Sigmoid colon (tissue), 7 donors: ENCODE measurements around the gene KIF19. TPM values are rescaled to one million over a fixed set of nuclear protein-coding genes. Genes with fewer than 3 reads are reported as not detected.
"Not testable (repeated sequence)": the region's sequence is repeated elsewhere in the genome, so short reads cannot be mapped to it uniquely, and the experiment has no call there.

Source experiments
- DNase-seq: peaks from one replicate; pipeline ENCODE4 v3.0.0-alpha.2; 2019
- H3K27ac ChIP-seq, 4 donors: fragments of 200-600 bp; sonication (generic); one replicate each; pipeline ENCODE4 v1.5.1; 2016 to 2019; ENCODE audit warnings: mild to moderate bottlenecking in 1 of 4
- H3K27me3 ChIP-seq, 3 donors: fragments of 200-600 bp; sonication (generic); one replicate each; pipeline ENCODE4 v1.5.1; 2019; ENCODE audit warnings: mild to moderate bottlenecking in 1 of 3
- H3K36me3 ChIP-seq, 4 donors: fragments of 200-600 bp; sonication (generic); one replicate each; pipeline ENCODE4 v1.5.1; 2016 to 2019
- H3K4me1 ChIP-seq, 4 donors: fragments of 200-600 bp; sonication (generic); one replicate each; pipeline ENCODE4 v1.5.1; 2017 to 2019
- H3K4me3 ChIP-seq, 4 donors: fragments of 200-600 bp; sonication (generic); one replicate each; pipeline ENCODE4 v1.5.1; 2017 to 2019; ENCODE audit warnings: mild to moderate bottlenecking in 2 of 4, moderate library complexity in 1 of 4
- H3K9me3 ChIP-seq, 4 donors: fragments of 200-600 bp in 3 of 4; sonication (generic) in 3 of 4; one replicate each; pipeline versions ENCODE4 v1.5.1 to v1.6.1; 2013 to 2019
- EP300 ChIP-seq, 4 donors: sonication (generic); formaldehyde crosslinking; IDR thresholded peaks; one replicate each; pipeline ENCODE4 v1.6.1; 2017; ENCODE audit warnings: antibody characterized with exemption in 4 of 4
- POLR2A ChIP-seq, 2 donors: fragments of 450-650 bp; IDR thresholded peaks; one replicate each; pipeline ENCODE4 v1.6.1; 2016; ENCODE audit warnings: antibody characterized with exemption in 2 of 2, mild to moderate bottlenecking in 2 of 2, moderate library complexity in 2 of 2
- POLR2AphosphoS5 ChIP-seq, 4 donors: sonication (generic); formaldehyde crosslinking; IDR thresholded peaks; one replicate each; pipeline ENCODE4 v1.6.1; 2017; ENCODE audit warnings: antibody characterized with exemption in 4 of 4
- WGBS, 2 donors: extraction: QIAGEN DNeasy Blood & Tissue Kit; methylation state at CpG; one replicate each; pipeline ENCODE4 v1.1.7; 2013; 5-methylcytosine and 5-hydroxymethylcytosine counted together
- intact Hi-C: fragments of 100-400 bp; cut with DNase I; formaldehyde crosslinking; loops from one replicate; pipeline ENCODE4 v1.15.1; 2023
- polyA plus RNA-seq, 3 donors: library from polyadenylated mRNA; stranded (reverse); fragments of 200-250 nt; gene quantifications; one replicate each; pipeline ENCODE4 v1.2.3, GENCODE V29; 2013
- total RNA-seq, 4 donors: library from RNA; depleted of rRNA; stranded (reverse); fragments of >200 nt; gene quantifications; one replicate each; pipeline ENCODE4 v1.1.0, GENCODE V29; 2016
- TF ChIP-seq, protein P1 (sequence below), 4 experiments: fragments of 450-650 bp in 3 of 4; fragments of 200-600 bp in 1 of 4; IDR thresholded peaks; one replicate each; pipeline ENCODE4 v1.5.1; 2016 to 2019; ENCODE audit warnings: antibody characterized with exemption in 4 of 4, mild to moderate bottlenecking in 3 of 4, moderate library complexity in 2 of 4
- donor health status: healthy with polysubstance abuse.
- donor health status: Bipolar disorder and iron deficiency.
- donor health status: healthy.

The KIF19 gene, protein sequence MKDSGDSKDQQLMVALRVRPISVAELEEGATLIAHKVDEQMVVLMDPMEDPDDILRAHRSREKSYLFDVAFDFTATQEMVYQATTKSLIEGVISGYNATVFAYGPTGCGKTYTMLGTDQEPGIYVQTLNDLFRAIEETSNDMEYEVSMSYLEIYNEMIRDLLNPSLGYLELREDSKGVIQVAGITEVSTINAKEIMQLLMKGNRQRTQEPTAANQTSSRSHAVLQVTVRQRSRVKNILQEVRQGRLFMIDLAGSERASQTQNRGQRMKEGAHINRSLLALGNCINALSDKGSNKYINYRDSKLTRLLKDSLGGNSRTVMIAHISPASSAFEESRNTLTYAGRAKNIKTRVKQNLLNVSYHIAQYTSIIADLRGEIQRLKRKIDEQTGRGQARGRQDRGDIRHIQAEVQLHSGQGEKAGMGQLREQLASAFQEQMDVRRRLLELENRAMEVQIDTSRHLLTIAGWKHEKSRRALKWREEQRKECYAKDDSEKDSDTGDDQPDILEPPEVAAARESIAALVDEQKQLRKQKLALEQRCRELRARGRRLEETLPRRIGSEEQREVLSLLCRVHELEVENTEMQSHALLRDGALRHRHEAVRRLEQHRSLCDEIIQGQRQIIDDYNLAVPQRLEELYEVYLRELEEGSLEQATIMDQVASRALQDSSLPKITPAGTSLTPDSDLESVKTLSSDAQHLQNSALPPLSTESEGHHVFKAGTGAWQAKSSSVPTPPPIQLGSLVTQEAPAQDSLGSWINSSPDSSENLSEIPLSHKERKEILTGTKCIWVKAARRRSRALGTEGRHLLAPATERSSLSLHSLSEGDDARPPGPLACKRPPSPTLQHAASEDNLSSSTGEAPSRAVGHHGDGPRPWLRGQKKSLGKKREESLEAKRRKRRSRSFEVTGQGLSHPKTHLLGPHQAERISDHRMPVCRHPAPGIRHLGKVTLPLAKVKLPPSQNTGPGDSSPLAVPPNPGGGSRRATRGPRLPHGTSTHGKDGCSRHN
- total RNA-seq (1 to 10 TPM in 1 of 4 donors, under 1 TPM in 2, not detected in 1; 0.36 to 1.7 (median 0.68) TPM), polyA plus RNA-seq (1 to 10 TPM in 1 of 3 donors, under 1 TPM in 2; 0.60 to 3.3 (median 0.92) TPM)

DNA sequence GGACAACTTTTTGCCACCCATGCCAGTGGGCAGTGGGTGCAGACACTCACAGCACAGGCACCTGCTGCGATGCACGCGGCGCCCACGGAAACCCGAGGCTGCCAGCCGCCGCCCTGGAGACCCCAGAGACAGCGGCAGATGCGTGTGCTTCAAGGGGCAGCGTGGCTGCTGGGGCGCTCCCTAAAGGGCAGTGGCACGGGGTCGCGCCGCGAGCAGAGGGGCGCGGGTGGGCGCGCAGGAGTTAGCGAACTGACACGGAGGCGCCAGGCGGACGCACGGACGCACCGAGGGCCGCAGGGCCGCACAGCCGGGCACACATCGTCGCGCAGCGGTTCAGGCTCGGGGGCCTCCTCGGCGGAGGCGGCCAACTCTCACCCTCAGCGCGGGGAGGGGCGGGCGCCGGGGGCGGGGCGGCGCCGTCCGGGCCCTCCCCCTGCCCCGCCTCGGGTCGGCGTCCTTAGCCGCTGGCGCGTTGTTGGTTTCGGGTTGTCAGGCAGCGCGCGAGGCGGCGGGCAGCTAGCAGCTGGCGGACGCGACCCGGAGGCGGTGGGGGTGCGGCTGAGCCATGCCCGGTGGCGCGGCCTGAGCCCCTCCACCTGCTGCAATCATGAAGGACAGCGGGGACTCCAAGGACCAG, at the start of gene KIF19:
Gene KIF19, plus strand, starts transcription at position 484 of the 637 bp plus-strand sequence. Its CDS starts 124 bp downstream, at position 608.
- peaks cover 0 to 20% (median 15%) of the 10 kb centered on the region in 4 donors for H3K4me1 ChIP-seq
- H3K36me3 ChIP-seq: no peaks in the 10 kb centered on the region
- peaks cover 11 to 49% (median 33%) of the 10 kb centered on the region in 3 donors for H3K27me3 ChIP-seq
- intact Hi-C loops: no loop called here
- DNase-seq: no peak
- 4 to 8% methylated on average over 73 of the region's 73 CpGs for WGBS, 2 donors
- peak within 1 kb of the TSS in 3 of 4 donors; percentile 32 to 45 (median 42) for H3K4me3 ChIP-seq
- no peak within 1 kb of the TSS for H3K27ac ChIP-seq
- TF ChIP-seq EP300 (IDR thresholded peaks at IDR 0.05) (no peak), POLR2A (IDR thresholded peaks at IDR 0.05) (no peak), POLR2AphosphoS5 (IDR thresholded peaks at IDR 0.05) (no peak)
- TF ChIP-seq, protein P1, sequence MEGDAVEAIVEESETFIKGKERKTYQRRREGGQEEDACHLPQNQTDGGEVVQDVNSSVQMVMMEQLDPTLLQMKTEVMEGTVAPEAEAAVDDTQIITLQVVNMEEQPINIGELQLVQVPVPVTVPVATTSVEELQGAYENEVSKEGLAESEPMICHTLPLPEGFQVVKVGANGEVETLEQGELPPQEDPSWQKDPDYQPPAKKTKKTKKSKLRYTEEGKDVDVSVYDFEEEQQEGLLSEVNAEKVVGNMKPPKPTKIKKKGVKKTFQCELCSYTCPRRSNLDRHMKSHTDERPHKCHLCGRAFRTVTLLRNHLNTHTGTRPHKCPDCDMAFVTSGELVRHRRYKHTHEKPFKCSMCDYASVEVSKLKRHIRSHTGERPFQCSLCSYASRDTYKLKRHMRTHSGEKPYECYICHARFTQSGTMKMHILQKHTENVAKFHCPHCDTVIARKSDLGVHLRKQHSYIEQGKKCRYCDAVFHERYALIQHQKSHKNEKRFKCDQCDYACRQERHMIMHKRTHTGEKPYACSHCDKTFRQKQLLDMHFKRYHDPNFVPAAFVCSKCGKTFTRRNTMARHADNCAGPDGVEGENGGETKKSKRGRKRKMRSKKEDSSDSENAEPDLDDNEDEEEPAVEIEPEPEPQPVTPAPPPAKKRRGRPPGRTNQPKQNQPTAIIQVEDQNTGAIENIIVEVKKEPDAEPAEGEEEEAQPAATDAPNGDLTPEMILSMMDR (IDR thresholded peaks at IDR 0.05): no peak
- no peaks in the 10 kb centered on the region for H3K9me3 ChIP-seq

GRCh38 chr17:74276541-74277009, 49.5 kb upstream of the KIF19 start:
- Histone ChIP-seq H3K27me3 (peaks cover 0 to 27% (median 0%) of the 10 kb centered on the region in 3 donors), H3K4me1 (peaks cover 0 to 12% (median 5%) of the 10 kb centered on the region in 4 donors), H3K9me3 (no peaks in the 10 kb centered on the region), H3K4me3 (no peak overlapping the region), H3K36me3 (no peaks in the 10 kb centered on the region), H3K27ac (peak overlapping the region; percentile 62 to 64 (median 64))
- peak; percentile 73 for DNase-seq
- intact Hi-C loops: loop anchor here (5.0 kb wide), 1 partner anchor 64 kb away; the partner anchor contains the start of gene TTYH2
- 75 to 78% methylated on average over 5 of the region's 5 CpGs for WGBS, 2 donors
- TF ChIP-seq POLR2AphosphoS5 (IDR thresholded peaks at IDR 0.05) (no peak), POLR2A (IDR thresholded peaks at IDR 0.05) (no peak), EP300 (IDR thresholded peaks at IDR 0.05) (no peak)
- TF ChIP-seq, protein P1 (IDR thresholded peaks at IDR 0.05): no peak

DNA sequence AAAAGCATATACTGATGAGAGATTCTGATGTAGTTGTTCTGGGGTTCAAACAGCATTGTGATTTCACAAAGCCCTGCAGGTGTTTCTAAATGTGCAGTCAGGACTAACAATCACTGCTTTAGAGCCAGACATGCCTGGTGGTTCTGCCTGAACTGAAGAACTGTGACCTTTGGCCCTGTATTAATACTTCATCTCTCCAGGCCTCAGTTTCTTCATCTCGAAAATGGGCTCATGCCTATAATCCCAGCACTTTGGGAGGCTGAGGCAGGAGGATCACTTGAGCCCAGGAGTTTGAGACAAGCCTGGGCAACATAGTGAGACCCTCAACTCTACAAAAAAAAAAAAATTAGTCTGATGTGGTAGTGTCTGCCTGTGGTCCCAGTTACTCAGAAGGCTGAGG, 48.1 kb upstream of the KIF19 start:
- 90% methylated on average over 1 of the region's 1 CpG for WGBS, 2 donors
- peaks cover 0 to 12% (median 5%) of the 10 kb centered on the region in 4 donors for H3K4me1 ChIP-seq
- DNase-seq: no peak
- H3K27me3 ChIP-seq: peaks cover 0 to 27% (median 0%) of the 10 kb centered on the region in 3 donors
- no peak overlapping the region for H3K4me3 ChIP-seq
- intact Hi-C loops: loop anchor here (5.0 kb wide), 1 partner anchor 66 kb away; the partner anchor contains the start of gene TTYH2
- no peaks in the 10 kb centered on the region for H3K36me3 ChIP-seq
- no peak for TF ChIP-seq POLR2AphosphoS5 (IDR thresholded peaks at IDR 0.05)
- no peak for TF ChIP-seq POLR2A (IDR thresholded peaks at IDR 0.05)
- no peak for TF ChIP-seq EP300 (IDR thresholded peaks at IDR 0.05)
- TF ChIP-seq, protein P1 (IDR thresholded peaks at IDR 0.05): no peak
- no peak overlapping the region for H3K27ac ChIP-seq
- H3K9me3 ChIP-seq: no peaks in the 10 kb centered on the region

DNA sequence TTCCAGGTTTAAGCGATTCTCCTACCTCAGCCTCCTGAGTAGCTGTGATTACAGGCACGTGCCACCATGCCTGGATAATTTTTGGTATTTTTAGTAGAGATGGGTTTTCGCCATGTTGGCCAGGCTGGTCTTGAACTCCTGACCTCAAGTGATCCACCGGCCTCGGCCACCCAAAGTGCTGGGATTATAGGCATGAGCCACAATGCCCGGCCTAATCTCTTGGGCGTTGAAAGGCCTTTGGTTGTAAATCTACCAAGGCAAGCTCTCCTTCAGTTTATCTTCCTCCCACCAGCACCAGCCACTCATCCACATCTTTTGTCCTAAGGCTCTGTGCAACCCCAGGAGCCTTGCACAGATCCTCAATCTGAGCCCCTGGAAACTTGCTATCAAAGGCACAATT, 46.4 kb upstream of the KIF19 start:
- not testable (repeated sequence) for H3K36me3 ChIP-seq, H3K9me3 ChIP-seq, H3K27ac ChIP-seq, DNase-seq, H3K4me3 ChIP-seq, H3K4me1 ChIP-seq
- peaks cover 0 to 23% (median 1%) of the 10 kb centered on the region in 3 donors for H3K27me3 ChIP-seq
- 88 to 95% methylated on average over 7 of the region's 7 CpGs for WGBS, 2 donors
- intact Hi-C loops: loop anchor here (5.0 kb wide), 1 partner anchor 67 kb away; the partner anchor contains the start of gene TTYH2
